HepG2 (cell line): ENCODE results near the gene NT5C2. TPM values are rescaled to one million over a fixed set of nuclear protein-coding genes. Genes with fewer than 3 reads are reported as not detected.
A peak's percentile ranks its signal among the peaks of the same experiment; 100 is the strongest.

Source experiments
- AGO1 ChIP-seq: fragments of 200-400 bp; formaldehyde crosslinking; IDR thresholded peaks from 2 replicates; pipeline ENCODE4 v1.6.1; 2017; ENCODE audit warnings: mild to moderate bottlenecking, low read depth, low read length, moderate library complexity; ENCODE audit not compliant: poor library complexity, severe bottlenecking
- ASH2L ChIP-seq: fragments of 300-600, 200-600 bp; sonication (generic); IDR thresholded peaks from 2 replicates; pipeline ENCODE4 v1.7.0; 2017; ENCODE audit warnings: low read depth, mild to moderate bottlenecking, moderate library complexity, mixed read lengths, low read length; ENCODE audit not compliant: insufficient read length
- CBFB ChIP-seq: sonication (generic); formaldehyde crosslinking; IDR thresholded peaks from 2 replicates; pipeline ENCODE4 v1.4.0; 2020; ENCODE audit warnings: missing genetic modification reagents
- ELF1 ChIP-seq: sonication (generic); formaldehyde crosslinking; IDR thresholded peaks from 2 replicates; pipeline ENCODE4 v1.4.0; 2020; ENCODE audit warnings: missing genetic modification reagents
- ELF4 ChIP-seq: sonication (generic); formaldehyde crosslinking; IDR thresholded peaks from 2 replicates; pipeline ENCODE4 v1.5.0; 2020; ENCODE audit warnings: missing genetic modification reagents, mild to moderate bottlenecking, moderate library complexity, borderline replicate concordance
- EP300 ChIP-seq, 3 experiments: sonication (generic) in 1 of 3; formaldehyde crosslinking in 1 of 3; IDR thresholded peaks; 2 replicates each; pipeline versions ENCODE4 v1.5.1 to v1.6.1; 2011 to 2020; ENCODE audit warnings: low read depth in 2 of 3, low read length in 2 of 3, borderline replicate concordance in 1 of 3, improper control_type of control experiment in 1 of 3, mild to moderate bottlenecking in 1 of 3, missing genetic modification reagents in 1 of 3, moderate library complexity in 1 of 3
- ESRRA ChIP-seq: sonication (generic); formaldehyde crosslinking; IDR thresholded peaks from 2 replicates; pipeline ENCODE4 v1.5.1; 2020; ENCODE audit warnings: mild to moderate bottlenecking, low read depth, missing genetic modification reagents
- FOXK1 ChIP-seq: sonication (generic); formaldehyde crosslinking; IDR thresholded peaks from 2 replicates; pipeline ENCODE4 v1.4.0; 2020; ENCODE audit warnings: low read depth, missing genetic modification reagents, borderline replicate concordance
- GABPB1 ChIP-seq: IDR thresholded peaks from 2 replicates; pipeline ENCODE4 v1.6.1; 2016; ENCODE audit warnings: mild to moderate bottlenecking, missing genetic modification reagents, moderate library complexity, missing compliant biosample characterization
- HMG20A ChIP-seq: IDR thresholded peaks from 2 replicates; pipeline ENCODE4 v1.6.1; 2016; ENCODE audit warnings: borderline replicate concordance
- HNF1B ChIP-seq: sonication (generic); formaldehyde crosslinking; IDR thresholded peaks from 2 replicates; pipeline ENCODE4 v1.5.1; 2020; ENCODE audit warnings: mild to moderate bottlenecking, moderate library complexity, missing genetic modification reagents
- HNRNPL ChIP-seq: fragments of 200-400 bp; formaldehyde crosslinking; IDR thresholded peaks from 2 replicates; pipeline ENCODE4 v1.6.1; 2017; ENCODE audit warnings: mild to moderate bottlenecking, low read depth, low read length
- KDM2A ChIP-seq: sonication (generic); formaldehyde crosslinking; IDR thresholded peaks from 2 replicates; pipeline ENCODE4 v1.4.0; 2020; ENCODE audit warnings: low read depth, missing genetic modification reagents, borderline replicate concordance
- MTF1 ChIP-seq: sonication (generic); formaldehyde crosslinking; IDR thresholded peaks from 2 replicates; pipeline ENCODE4 v1.5.0; 2020; ENCODE audit warnings: missing genetic modification reagents
- RFX5 ChIP-seq: IDR thresholded peaks from 2 replicates; pipeline ENCODE4 v1.6.1; 2011; ENCODE audit warnings: low read depth, low read length, improper control_type of control experiment
- RXRA ChIP-seq: sonication (generic); formaldehyde crosslinking; IDR thresholded peaks from 2 replicates; pipeline ENCODE4 v1.5.1; 2020; ENCODE audit warnings: missing genetic modification reagents
- SOX13 ChIP-seq, 3 experiments: fragments of 450-650 bp in 1 of 3; sonication (generic) in 1 of 3; formaldehyde crosslinking in 1 of 3; IDR thresholded peaks in 2 of 3; conservative IDR thresholded peaks in 1 of 3; 2 replicates each; pipeline versions ENCODE4 v1.5.0 to v1.6.1; 2016 to 2020; ENCODE audit warnings: antibody characterized with exemption in 1 of 3, mild to moderate bottlenecking in 1 of 3, missing compliant biosample characterization in 1 of 3, missing genetic modification reagents in 1 of 3, moderate library complexity in 1 of 3
- TCF7 ChIP-seq: sonication (generic); IDR thresholded peaks from 2 replicates; pipeline ENCODE4 v1.6.1; 2016; ENCODE audit warnings: antibody characterized with exemption, low read depth
- TEF ChIP-seq: sonication (generic); formaldehyde crosslinking; IDR thresholded peaks from 2 replicates; pipeline ENCODE4 v1.5.0; 2020; ENCODE audit warnings: missing genetic modification reagents
- THAP11 ChIP-seq: IDR thresholded peaks from 2 replicates; pipeline ENCODE4 v1.6.1; 2016; ENCODE audit warnings: missing biosample characterization, missing genetic modification reagents
- ZBTB21 ChIP-seq: sonication (generic); formaldehyde crosslinking; IDR thresholded peaks from 2 replicates; pipeline ENCODE4 v1.4.0; 2020; ENCODE audit warnings: missing genetic modification reagents
- ZMYM3 ChIP-seq: sonication (generic); formaldehyde crosslinking; IDR thresholded peaks from 2 replicates; pipeline ENCODE4 v1.5.1; 2020; ENCODE audit warnings: mild to moderate bottlenecking, missing genetic modification reagents
- ZNF275 ChIP-seq: sonication (generic); formaldehyde crosslinking; IDR thresholded peaks from 2 replicates; pipeline ENCODE4 v1.8.0; 2022; ENCODE audit warnings: missing genetic modification reagents, mild to moderate bottlenecking, inconsistent platforms, borderline replicate concordance
- ZNF441 ChIP-seq: sonication (generic); formaldehyde crosslinking; IDR thresholded peaks from 2 replicates; pipeline ENCODE4 v1.7.0; 2021; ENCODE audit warnings: missing genetic modification reagents, borderline replicate concordance
- ZNF510 ChIP-seq: sonication (generic); formaldehyde crosslinking; IDR thresholded peaks from 2 replicates; pipeline ENCODE4 v1.4.0; 2020; ENCODE audit warnings: low read depth, mild to moderate bottlenecking, missing genetic modification reagents
- ZNF878 ChIP-seq: sonication (generic); formaldehyde crosslinking; IDR thresholded peaks from 2 replicates; pipeline ENCODE4 v1.8.1; 2023; ENCODE audit warnings: mild to moderate bottlenecking, missing genetic modification reagents, moderate library complexity
- polyA plus RNA-seq, 8 experiments: library from polyadenylated mRNA; depleted of rRNA in 3 of 8; stranded (reverse) in 7 of 8; unstranded in 1 of 8; fragments of >200 nt; fragmentation: Illumina TruSeq in 4 of 8; extraction: Trizol in 4 of 8; gene quantifications; 2 replicates each; pipeline versions ENCODE4 v1.2.1 to v1.2.3, GENCODE V29; 2011 to 2016; ENCODE audit warnings: low read depth in 4 of 8, missing spikeins in 1 of 8, mixed read lengths in 1 of 8; ENCODE audit not compliant: insufficient read depth in 1 of 8
- total RNA-seq, 5 experiments: library from RNA; depleted of rRNA; stranded (reverse); fragments of >200 nt; fragmentation: Illumina TruSeq; extraction: Trizol; gene quantifications; 2 replicates each; pipeline ENCODE4 v1.2.3, GENCODE V29; 2016; ENCODE audit warnings: low read depth in 1 of 5

The NT5C2 gene
- total and polyA plus RNA-seq, 2 of the 13 experiments (the other 11 are each of a cell fraction or from before 2014, with no cell fraction given) = 40.6 to 55.2 TPM

- TF ChIP-seq HNF1B (CRISPR knock-in tag) = peak; percentile 74
- peak; percentile 24 for TF ChIP-seq AGO1
- peak; percentile 75 for TF ChIP-seq GABPB1 (CRISPR knock-in tag)
- no peak; the same call in 1 of the 2 replicates for TF ChIP-seq ELF4
- 0 out of 2 replicates have a peak, but pooled peaks have one; percentile 45 for TF ChIP-seq HNRNPL
- TF ChIP-seq TEF = 0 out of 2 replicates have a peak, but pooled peaks have one; percentile 28
- TF ChIP-seq FOXK1 (CRISPR knock-in tag) = peak; percentile 10; the same call in 1 of the 2 replicates
- TF ChIP-seq ESRRA (CRISPR knock-in tag) = peak; percentile 33; the same call in 1 of the 2 replicates
- TF ChIP-seq ZBTB21 (CRISPR knock-in tag) = no peak
- no peak for TF ChIP-seq ZNF878 (CRISPR knock-in tag)
- TF ChIP-seq ZMYM3 (CRISPR knock-in tag) = no peak; the same call in 1 of the 2 replicates
- TF ChIP-seq HMG20A = 0 out of 2 replicates have a peak, but pooled peaks have one; percentile 23
- peak; percentile 75; the same call in 1 of the 2 replicates for TF ChIP-seq ZNF275
- TF ChIP-seq ZNF441 (CRISPR knock-in tag) = 0 out of 2 replicates have a peak, but pooled peaks have one; percentile 0
- TF ChIP-seq ELF1 (CRISPR knock-in tag) = peak; percentile 88
- TF ChIP-seq TCF7 = 0 out of 2 replicates have a peak, but pooled peaks have one; percentile 7
- TF ChIP-seq MTF1 (CRISPR knock-in tag) = peak; percentile 93
- no peak for TF ChIP-seq EP300 (IDR thresholded peaks at IDR 0.05; ENCODE audit: low read depth in 2 of 2, low read length in 2 of 2)
- no peak for TF ChIP-seq EP300 (CRISPR knock-in tag; IDR thresholded peaks at IDR 0.05; ENCODE audit: borderline replicate concordance)
- TF ChIP-seq SOX13 (IDR thresholded peaks at IDR 0.05) = 0 out of 2 replicates have a peak, but pooled peaks have one; percentile 1
- no peak for TF ChIP-seq SOX13 (CRISPR knock-in tag; conservative IDR thresholded peaks at IDR 0.05 in 1 of 2, IDR thresholded peaks at IDR 0.05 in 1 of 2)
- TF ChIP-seq ZNF510 (CRISPR knock-in tag) = no peak
- TF ChIP-seq THAP11 (CRISPR knock-in tag) = peak; percentile 38; the same call in 1 of the 2 replicates
- no peak for TF ChIP-seq RFX5
- TF ChIP-seq CBFB = 0 out of 2 replicates have a peak, but pooled peaks have one; percentile 23
- TF ChIP-seq ASH2L = peak; percentile 78
- TF ChIP-seq KDM2A (CRISPR knock-in tag) = peak; percentile 22; the same call in 1 of the 2 replicates
- peak; percentile 75 for TF ChIP-seq RXRA (CRISPR knock-in tag)
Measured at GRCh38 chr10:103192451-103193106, 493 bp downstream of the NT5C2 start (continued).
